ENCODE data around the gene SNAPC4.

Gene SNAPC4

GRCh38 chr9:136433043-136433715 is 33.2 kb upstream of the SNAPC4 start:
- ChIA-PET POLR2A (no interaction called here), CTCF (no interaction called here)
- Histone ChIP-seq H3K4me1 (ENCODE audit: control extremely low read depth in 1 of 4, control insufficient read depth in 4 of 4, insufficient read depth in 4 of 4, low read length in 3 of 4) (peaks cover 0 to 13% (median 11%) of the 10 kb centered on the region in 4 experiments), H3K4me3 (ENCODE audit: control insufficient read depth in 1 of 7, extremely low read depth in 1 of 7, insufficient read depth in 4 of 7, low read depth in 2 of 7, low read length in 6 of 7) (no peak overlapping the region), H3K36me3 (ENCODE audit: control insufficient read depth in 4 of 4, insufficient read depth in 4 of 4, low read length in 3 of 4) (peaks cover 4 to 62% (median 40%) of the 10 kb centered on the region in 4 experiments), H3K27ac (ENCODE audit: insufficient read depth in 1 of 2, low read depth in 1 of 2, low read length in 2 of 2, poor library complexity in 1 of 2, severe bottlenecking in 2 of 2) (no peak overlapping the region), H3K9me3 (ENCODE audit: control extremely low read depth in 1 of 5, control insufficient read depth in 4 of 5, insufficient read depth in 2 of 5, low read depth in 1 of 5, low read length in 4 of 5) (no peaks in the 10 kb centered on the region), H3K27me3 (replicated peaks in 2 of 5; ENCODE audit: control insufficient read depth in 4 of 5, insufficient read depth in 5 of 5, low read length in 4 of 5) (no peaks in the 10 kb centered on the region)
- no peak for DNase-seq
- 96% methylated on average over 28 of the region's 36 CpGs for WGBS (ENCODE audit: insufficient coverage)

GRCh38 chr9:136432591-136432990 is 32.6 kb upstream of the SNAPC4 start:
- Histone ChIP-seq H3K4me3 (ENCODE audit: control insufficient read depth in 1 of 7, extremely low read depth in 1 of 7, insufficient read depth in 4 of 7, low read depth in 2 of 7, low read length in 6 of 7) (no peak overlapping the region), H3K27ac (ENCODE audit: insufficient read depth in 1 of 2, low read depth in 1 of 2, low read length in 2 of 2, poor library complexity in 1 of 2, severe bottlenecking in 2 of 2) (no peak overlapping the region), H3K27me3 (replicated peaks in 2 of 5; ENCODE audit: control insufficient read depth in 4 of 5, insufficient read depth in 5 of 5, low read length in 4 of 5) (no peaks in the 10 kb centered on the region), H3K4me1 (ENCODE audit: control extremely low read depth in 1 of 4, control insufficient read depth in 4 of 4, insufficient read depth in 4 of 4, low read length in 3 of 4) (peaks cover 0 to 7% (median 6%) of the 10 kb centered on the region in 4 experiments), H3K36me3 (ENCODE audit: control insufficient read depth in 4 of 4, insufficient read depth in 4 of 4, low read length in 3 of 4) (peaks cover 4 to 62% (median 40%) of the 10 kb centered on the region in 4 experiments), H3K9me3 (ENCODE audit: control extremely low read depth in 1 of 5, control insufficient read depth in 4 of 5, insufficient read depth in 2 of 5, low read depth in 1 of 5, low read length in 4 of 5) (no peaks in the 10 kb centered on the region)
- ChIA-PET POLR2A (no interaction called here), CTCF (no interaction called here)
- DNase-seq = no peak
- 92% methylated on average over 26 of the region's 26 CpGs for WGBS (ENCODE audit: insufficient coverage)

- DNase-seq = no peak
- Histone ChIP-seq H3K27ac (ENCODE audit: insufficient read depth in 1 of 2, low read depth in 1 of 2, low read length in 2 of 2, poor library complexity in 1 of 2, severe bottlenecking in 2 of 2) (no peak overlapping the region), H3K36me3 (ENCODE audit: control insufficient read depth in 4 of 4, insufficient read depth in 4 of 4, low read length in 3 of 4) (peaks cover 4 to 62% (median 39%) of the 10 kb centered on the region in 4 experiments), H3K27me3 (replicated peaks in 2 of 5; ENCODE audit: control insufficient read depth in 4 of 5, insufficient read depth in 5 of 5, low read length in 4 of 5) (no peaks in the 10 kb centered on the region), H3K4me1 (ENCODE audit: control extremely low read depth in 1 of 4, control insufficient read depth in 4 of 4, insufficient read depth in 4 of 4, low read length in 3 of 4) (no peaks in the 10 kb centered on the region), H3K4me3 (ENCODE audit: control insufficient read depth in 1 of 7, extremely low read depth in 1 of 7, insufficient read depth in 4 of 7, low read depth in 2 of 7, low read length in 6 of 7) (no peak overlapping the region), H3K9me3 (ENCODE audit: control extremely low read depth in 1 of 5, control insufficient read depth in 4 of 5, insufficient read depth in 2 of 5, low read depth in 1 of 5, low read length in 4 of 5) (no peaks in the 10 kb centered on the region)
- ChIA-PET CTCF (no interaction called here), POLR2A (no interaction called here)
- WGBS (ENCODE audit: insufficient coverage) = 97% methylated on average over 31 of the region's 36 CpGs
These were observed 31.9 kb upstream of the SNAPC4 start for GRCh38 chr9:136431782-136432350.

- Histone ChIP-seq H3K4me1 (ENCODE audit: control extremely low read depth in 1 of 4, control insufficient read depth in 4 of 4, insufficient read depth in 4 of 4, low read length in 3 of 4) (no peaks in the 10 kb centered on the region), H3K4me3 (ENCODE audit: control insufficient read depth in 1 of 7, extremely low read depth in 1 of 7, insufficient read depth in 4 of 7, low read depth in 2 of 7, low read length in 6 of 7) (no peak overlapping the region), H3K27me3 (replicated peaks in 2 of 5; ENCODE audit: control insufficient read depth in 4 of 5, insufficient read depth in 5 of 5, low read length in 4 of 5) (no peaks in the 10 kb centered on the region), H3K36me3 (ENCODE audit: control insufficient read depth in 4 of 4, insufficient read depth in 4 of 4, low read length in 3 of 4) (peaks cover 4 to 51% (median 35%) of the 10 kb centered on the region in 4 experiments), H3K27ac (ENCODE audit: insufficient read depth in 1 of 2, low read depth in 1 of 2, low read length in 2 of 2, poor library complexity in 1 of 2, severe bottlenecking in 2 of 2) (no peak overlapping the region), H3K9me3 (ENCODE audit: control extremely low read depth in 1 of 5, control insufficient read depth in 4 of 5, insufficient read depth in 2 of 5, low read depth in 1 of 5, low read length in 4 of 5) (no peaks in the 10 kb centered on the region)
- ChIA-PET CTCF (no interaction called here), POLR2A (interaction anchor here (0.6 kb wide), 1 partner anchor 12 kb away, joined by 3 read pairs; no protein-coding TSS in a partner anchor)
- DNase-seq = no peak
- WGBS (ENCODE audit: insufficient coverage) = 98% methylated on average over 22 of the region's 29 CpGs
These were observed 30.7 kb upstream of the SNAPC4 start for GRCh38 chr9:136430588-136431234.

- DNase-seq = no peak
- Histone ChIP-seq H3K27ac (ENCODE audit: insufficient read depth in 1 of 2, low read depth in 1 of 2, low read length in 2 of 2, poor library complexity in 1 of 2, severe bottlenecking in 2 of 2) (no peak overlapping the region), H3K36me3 (ENCODE audit: control insufficient read depth in 4 of 4, insufficient read depth in 4 of 4, low read length in 3 of 4) (peaks cover 4 to 54% (median 36%) of the 10 kb centered on the region in 4 experiments), H3K4me3 (ENCODE audit: control insufficient read depth in 1 of 7, extremely low read depth in 1 of 7, insufficient read depth in 4 of 7, low read depth in 2 of 7, low read length in 6 of 7) (no peak overlapping the region), H3K9me3 (ENCODE audit: control extremely low read depth in 1 of 5, control insufficient read depth in 4 of 5, insufficient read depth in 2 of 5, low read depth in 1 of 5, low read length in 4 of 5) (no peaks in the 10 kb centered on the region), H3K4me1 (ENCODE audit: control extremely low read depth in 1 of 4, control insufficient read depth in 4 of 4, insufficient read depth in 4 of 4, low read length in 3 of 4) (no peaks in the 10 kb centered on the region), H3K27me3 (replicated peaks in 2 of 5; ENCODE audit: control insufficient read depth in 4 of 5, insufficient read depth in 5 of 5, low read length in 4 of 5) (no peaks in the 10 kb centered on the region)
- POLR2A ChIA-PET = interaction anchor here (0.6 kb wide), 1 partner anchor 11 kb away, joined by 3 read pairs; no protein-coding TSS in a partner anchor
- 95% methylated on average over 22 of the region's 32 CpGs for WGBS (ENCODE audit: insufficient coverage)
- CTCF ChIA-PET = interaction anchor here (1.1 kb wide), 1 partner anchor 12 kb away, joined by 3 read pairs; no protein-coding TSS in a partner anchor
These were observed 29.9 kb upstream of the SNAPC4 start for GRCh38 chr9:136429683-136430491.

GRCh38 chr9:136429075-136429628 is 29.2 kb upstream of the SNAPC4 start:
- POLR2A ChIA-PET = no interaction called here
- 93% methylated on average over 20 of the region's 21 CpGs for WGBS (ENCODE audit: insufficient coverage)
- DNase-seq = no peak
- no peaks in the 10 kb centered on the region for H3K4me1 ChIP-seq (ENCODE audit: control extremely low read depth in 1 of 4, control insufficient read depth in 4 of 4, insufficient read depth in 4 of 4, low read length in 3 of 4)
- H3K9me3 ChIP-seq (ENCODE audit: control extremely low read depth in 1 of 5, control insufficient read depth in 4 of 5, insufficient read depth in 2 of 5, low read depth in 1 of 5, low read length in 4 of 5) = no peaks in the 10 kb centered on the region
- CTCF ChIA-PET = interaction anchor here (1.1 kb wide), 1 partner anchor 11 kb away, joined by 3 read pairs; no protein-coding TSS in a partner anchor
- H3K36me3 ChIP-seq (ENCODE audit: control insufficient read depth in 4 of 4, insufficient read depth in 4 of 4, low read length in 3 of 4) = peaks cover 4 to 58% (median 39%) of the 10 kb centered on the region in 4 experiments
- H3K4me3 ChIP-seq (ENCODE audit: control insufficient read depth in 1 of 7, extremely low read depth in 1 of 7, insufficient read depth in 4 of 7, low read depth in 2 of 7, low read length in 6 of 7) = no peak overlapping the region
- H3K27ac ChIP-seq (ENCODE audit: insufficient read depth in 1 of 2, low read depth in 1 of 2, low read length in 2 of 2, poor library complexity in 1 of 2, severe bottlenecking in 2 of 2) = no peak overlapping the region
- no peaks in the 10 kb centered on the region for H3K27me3 ChIP-seq (replicated peaks in 2 of 5; ENCODE audit: control insufficient read depth in 4 of 5, insufficient read depth in 5 of 5, low read length in 4 of 5)

All from common myeloid progenitor, CD34-positive (primary cell).